GM18909 (cell line): Measurements from ENCODE around the gene HPDL.
A peak's percentile ranks its signal among the peaks of the same experiment; 100 is the strongest.

Experiments
- ATAC-seq: cut with Tn5 transposase; IDR thresholded peaks from one replicate; pipeline ENCODE4 v1.9.1; 2021; ENCODE audit warnings: mild to moderate bottlenecking; ENCODE audit not compliant: unreplicated experiment, poor library complexity

The HPDL gene

GRCh38 chr1:45321444-45321843 lies 5.3 kb upstream of the HPDL start:
- ATAC-seq, result no peak

DNA sequence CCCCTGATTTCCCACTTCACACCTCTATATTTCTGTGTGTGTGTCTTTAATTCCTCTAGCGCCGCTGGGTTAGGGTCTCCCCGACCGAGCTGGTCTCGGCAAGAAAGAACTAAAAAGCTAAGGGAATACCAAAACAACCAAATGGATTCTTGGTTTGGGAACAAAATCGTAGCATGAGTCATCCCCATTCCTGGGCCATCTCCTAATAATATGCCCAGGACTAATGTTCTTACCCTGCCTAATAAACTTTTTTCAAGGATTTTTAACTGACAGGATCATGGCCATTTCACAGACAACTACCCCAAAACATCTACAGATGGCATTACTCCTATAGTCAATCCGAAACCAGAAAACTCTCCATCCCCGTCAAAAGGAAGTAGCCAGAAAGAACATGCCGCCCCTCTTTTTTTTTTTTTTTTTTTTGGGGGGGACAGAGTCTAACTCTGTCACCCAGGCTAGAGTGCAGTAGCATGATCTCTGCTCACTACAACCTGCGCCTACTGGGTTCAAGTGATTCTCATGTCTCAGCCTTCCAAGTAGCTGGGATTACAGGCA lies 4.1 kb upstream of the HPDL start:
- ATAC-seq, result no peak

DNA sequence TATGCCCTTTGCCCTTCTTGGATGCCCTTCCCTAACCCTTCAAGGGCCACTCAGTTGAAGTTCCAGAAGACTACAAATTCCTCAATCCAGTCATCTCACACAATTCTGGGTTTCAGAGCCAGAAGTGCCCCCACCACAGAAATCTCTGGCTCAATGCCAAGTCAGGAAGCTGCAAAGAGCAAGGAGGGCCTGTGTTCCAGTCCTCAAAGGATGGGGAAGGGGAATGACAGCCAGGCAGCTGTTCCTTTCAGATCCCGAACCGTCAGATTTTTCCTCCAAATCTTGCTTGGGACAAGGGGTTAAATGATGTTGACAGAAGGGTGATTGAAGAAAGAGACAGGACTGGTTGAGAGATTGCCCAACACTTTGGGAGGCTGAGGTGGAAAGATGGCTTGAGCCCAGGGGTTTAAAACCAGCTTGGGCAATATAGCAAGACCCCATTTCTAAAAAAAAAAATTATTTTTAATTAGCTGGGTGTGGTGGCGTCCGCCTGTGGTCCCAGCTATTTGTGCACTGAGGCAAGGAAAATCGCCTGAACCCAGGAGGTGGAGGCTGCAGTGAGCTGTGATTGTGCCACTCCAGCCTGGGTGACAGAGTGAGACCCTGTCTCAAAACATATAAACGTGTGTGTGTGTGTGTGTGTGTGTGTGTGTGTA lies 716 bp upstream of the HPDL start:
- no peak for ATAC-seq

DNA sequence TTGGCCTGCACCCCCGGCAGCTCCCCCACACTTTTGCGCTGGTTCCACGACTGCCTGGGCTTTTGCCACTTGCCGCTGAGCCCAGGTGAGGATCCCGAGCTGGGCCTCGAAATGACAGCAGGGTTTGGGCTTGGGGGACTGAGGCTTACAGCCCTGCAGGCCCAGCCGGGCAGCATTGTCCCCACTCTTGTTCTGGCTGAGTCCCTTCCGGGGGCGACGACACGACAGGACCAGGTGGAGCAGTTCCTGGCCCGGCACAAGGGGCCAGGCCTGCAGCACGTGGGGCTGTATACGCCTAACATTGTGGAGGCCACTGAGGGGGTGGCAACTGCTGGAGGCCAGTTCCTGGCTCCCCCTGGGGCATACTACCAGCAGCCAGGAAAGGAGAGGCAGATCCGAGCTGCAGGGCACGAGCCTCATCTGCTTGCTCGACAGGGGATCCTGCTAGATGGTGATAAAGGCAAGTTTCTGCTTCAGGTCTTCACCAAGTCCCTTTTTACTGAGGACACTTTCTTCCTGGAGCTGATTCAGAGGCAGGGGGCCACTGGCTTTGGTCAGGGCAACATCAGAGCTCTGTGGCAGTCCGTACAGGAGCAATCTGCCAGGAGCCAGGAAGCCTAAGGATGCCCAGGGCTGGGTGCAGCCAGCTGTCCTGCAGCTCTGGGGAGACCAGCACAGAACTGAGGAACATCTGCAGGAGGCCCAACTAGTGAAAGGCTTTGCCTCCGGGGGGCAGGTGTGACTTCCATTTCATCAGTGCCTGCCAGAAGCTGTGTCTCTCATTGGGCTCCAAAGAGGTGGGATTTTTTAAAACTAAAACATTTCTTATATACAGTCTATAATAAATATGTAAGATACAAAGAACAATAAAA lies 1.2 kb downstream of the HPDL start:
- ATAC-seq, result peak; percentile 13

- no peak for ATAC-seq
Measured at GRCh38 chr1:45328680-45329079, 2.0 kb downstream of the HPDL start.

DNA sequence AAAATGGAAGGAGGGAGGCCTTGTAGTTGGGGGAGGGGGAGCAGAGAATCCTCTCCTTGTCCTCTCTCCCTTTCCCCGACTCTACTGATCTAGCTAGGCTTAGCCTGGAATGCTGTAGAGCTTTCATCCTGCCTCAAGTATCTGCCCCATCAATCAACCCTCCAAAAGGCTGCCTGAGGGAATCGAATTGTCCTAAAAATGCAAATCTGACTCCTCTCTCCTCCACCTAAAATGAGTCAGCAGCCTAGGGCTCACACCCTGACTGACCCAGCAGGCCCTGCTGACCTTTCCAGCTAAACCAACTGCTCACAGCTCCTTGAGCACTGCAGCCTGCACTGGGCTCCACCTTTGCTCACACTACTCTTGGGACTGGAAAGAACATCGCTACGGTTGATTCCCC lies 2.8 kb downstream of the HPDL start:
- ATAC-seq, result no peak

DNA sequence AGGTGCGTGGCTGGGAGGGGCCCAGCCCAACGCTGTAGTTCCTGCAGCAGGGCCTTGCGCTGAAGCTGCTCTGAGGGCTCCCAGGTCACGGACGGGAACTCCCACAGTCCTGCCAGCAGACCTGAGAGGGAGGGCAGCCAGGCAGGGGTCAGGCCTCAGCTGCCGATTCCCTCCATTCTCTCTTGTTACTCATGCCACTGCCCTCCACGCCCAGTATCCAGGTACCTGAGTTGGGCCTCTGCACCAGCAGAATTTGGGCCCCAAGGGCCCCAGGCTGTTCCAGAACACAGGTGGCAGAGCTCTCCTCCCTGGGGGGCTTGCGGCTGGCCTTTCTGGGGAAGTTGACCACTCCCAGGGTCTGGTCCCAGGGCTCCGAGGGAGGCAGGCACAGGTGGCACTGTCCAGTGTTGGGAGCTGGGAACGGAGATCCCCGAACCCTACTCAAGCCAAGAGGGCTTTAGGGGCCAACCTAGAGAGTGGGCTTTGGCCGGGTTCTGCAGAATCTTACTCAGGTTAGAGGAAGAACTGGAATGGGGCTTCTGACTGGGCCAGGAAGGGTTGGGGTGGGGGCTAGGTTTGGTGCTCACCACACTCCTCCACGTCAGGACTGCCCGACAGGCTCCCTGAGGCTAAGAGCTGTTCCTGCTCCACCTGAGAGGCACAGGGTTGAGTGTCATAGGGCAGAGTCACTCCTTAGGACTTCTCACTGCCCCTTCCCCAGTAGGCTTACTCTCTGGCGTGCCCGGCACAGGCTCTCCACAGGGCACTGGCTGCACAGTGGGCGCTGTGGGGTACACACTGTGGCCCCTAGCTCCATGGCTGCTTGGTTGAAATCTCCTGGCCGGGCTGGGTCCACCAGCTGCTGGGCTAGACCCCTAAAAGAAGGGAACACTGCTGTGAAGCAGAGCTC lies 5.0 kb downstream of the HPDL start:
- no peak for ATAC-seq

DNA sequence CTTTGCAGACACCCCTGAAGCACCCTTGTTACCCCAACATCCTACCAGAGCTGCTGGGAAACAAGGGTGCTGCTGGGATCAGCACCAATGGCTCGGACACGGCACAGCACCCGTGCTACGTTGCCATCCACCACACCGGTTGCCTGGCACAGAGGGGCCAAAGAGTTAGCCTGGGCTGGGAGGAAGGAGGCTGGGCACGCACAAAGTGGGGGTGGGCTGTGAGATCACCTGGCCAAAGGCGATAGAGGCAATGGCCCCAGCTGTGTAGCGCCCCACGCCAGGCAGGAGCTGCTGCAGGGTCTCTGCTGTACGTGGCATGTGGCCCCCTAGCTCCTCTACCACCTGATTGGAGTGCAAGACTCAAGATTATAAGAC lies 5.6 kb downstream of the HPDL start:
- ATAC-seq, result no peak

GRCh38 chr1:45334308-45335245 lies 7.9 kb downstream of the HPDL start:
- no peak for ATAC-seq

GRCh38 chr1:45335855-45336324 lies 9.2 kb downstream of the HPDL start:
- ATAC-seq, result no peak

DNA sequence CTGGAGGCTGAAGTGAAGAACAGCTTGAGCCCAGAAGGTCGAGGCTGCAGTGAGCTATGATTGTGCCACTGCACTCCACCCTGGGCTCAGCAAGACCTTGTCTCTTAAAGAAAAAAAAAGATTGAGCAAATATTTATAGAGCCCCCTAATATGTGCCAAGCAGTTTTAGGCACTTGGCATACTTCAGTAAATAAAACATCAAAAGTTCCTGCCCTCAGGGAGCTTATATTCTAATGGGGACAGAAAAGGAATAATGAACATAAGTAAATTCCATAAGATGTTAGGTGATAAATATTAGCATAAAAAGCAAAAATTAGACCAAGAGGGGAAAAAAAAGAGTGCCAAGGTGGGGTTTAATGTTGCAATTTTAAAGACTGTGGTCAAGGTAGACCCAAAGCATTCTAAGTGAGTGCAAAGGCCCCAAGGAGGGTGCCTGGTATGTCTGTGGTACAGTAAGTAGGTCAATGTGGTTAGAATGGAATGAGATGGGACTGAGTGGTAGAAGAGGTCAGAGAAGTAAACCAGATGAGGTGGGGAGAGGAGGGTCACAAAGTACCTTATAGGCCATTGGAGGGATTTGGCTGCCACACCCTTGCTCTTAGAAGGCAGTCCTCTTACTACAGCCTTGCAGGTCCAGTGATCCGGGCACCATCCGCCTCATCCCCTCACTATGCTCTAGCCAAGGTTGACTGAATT lies 11.1 kb downstream of the HPDL start:
- no peak for ATAC-seq

DNA sequence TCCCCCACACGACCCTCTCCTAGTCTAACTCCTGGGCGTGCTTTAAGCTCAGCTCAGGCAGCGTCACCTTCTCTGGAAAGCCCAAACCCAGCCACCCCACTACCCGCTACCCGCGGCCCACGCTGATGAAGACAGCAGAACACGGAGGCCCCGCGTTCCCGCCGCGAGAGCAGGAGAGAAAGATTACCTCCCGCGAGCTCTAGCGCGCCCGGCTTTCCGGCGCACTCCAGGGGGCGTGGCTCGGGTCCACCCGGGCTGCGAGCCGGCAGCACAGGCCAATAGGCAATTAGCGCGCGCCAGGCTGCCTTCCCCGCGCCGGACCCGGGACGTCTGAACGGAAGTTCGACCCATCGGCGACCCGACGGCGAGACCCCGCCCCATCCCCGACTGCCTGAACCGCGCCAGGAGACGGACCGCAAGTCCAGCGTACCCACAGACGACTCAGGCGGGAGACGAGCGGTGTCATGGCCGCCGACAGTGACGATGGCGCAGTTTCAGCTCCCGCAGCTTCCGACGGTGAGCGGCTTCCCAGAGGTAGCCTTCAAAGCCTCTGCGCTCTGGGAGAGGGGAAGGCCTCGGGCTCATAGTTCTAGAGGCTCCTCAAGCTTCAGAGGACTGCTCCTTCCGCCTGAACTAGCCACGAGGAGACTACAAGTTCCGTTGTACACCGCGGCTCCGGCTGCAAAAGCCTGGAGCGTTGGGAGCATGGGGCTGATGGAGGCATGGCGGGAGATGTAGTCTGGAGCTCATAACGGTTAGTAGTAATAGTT lies 13.3 kb downstream of the HPDL start, which contains the start of the genes MUTYH and TOE1:
Gene MUTYH (minus strand): TSS at position 652 of the 770 bp plus-strand sequence. CDS start 5,935 bp downstream, outside the sequence.
Gene TOE1 (plus strand): TSS at position 382 of the 770 bp plus-strand sequence. CDS start 83 bp downstream, at position 465.
- ATAC-seq, result peak; percentile 86

- no peak for ATAC-seq
Measured at GRCh38 chr1:45340816-45341466, 14.2 kb downstream of the HPDL start.

GRCh38 chr1:45344499-45344898 lies 17.8 kb downstream of the HPDL start:
- ATAC-seq, result no peak

DNA sequence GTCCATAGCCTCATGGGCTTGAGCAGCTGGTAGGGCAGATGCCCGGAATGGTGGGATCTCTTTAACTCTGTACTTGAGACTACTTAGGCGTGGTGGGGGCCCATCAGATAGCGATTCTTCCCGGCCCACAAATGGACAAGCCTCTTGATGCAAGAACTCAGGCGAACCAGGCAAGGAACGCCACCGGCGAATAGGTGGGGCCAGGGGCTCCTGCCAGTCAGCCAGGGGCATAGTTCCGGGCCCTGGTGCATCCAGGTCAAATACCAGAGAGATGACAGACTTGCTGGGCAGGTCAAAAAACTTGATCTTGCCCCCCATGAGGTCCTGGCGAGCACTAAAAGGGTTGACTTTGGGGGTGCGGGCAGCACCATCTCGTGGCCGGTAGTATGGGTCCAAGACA lies 18.3 kb downstream of the HPDL start:
- ATAC-seq, result no peak

DNA sequence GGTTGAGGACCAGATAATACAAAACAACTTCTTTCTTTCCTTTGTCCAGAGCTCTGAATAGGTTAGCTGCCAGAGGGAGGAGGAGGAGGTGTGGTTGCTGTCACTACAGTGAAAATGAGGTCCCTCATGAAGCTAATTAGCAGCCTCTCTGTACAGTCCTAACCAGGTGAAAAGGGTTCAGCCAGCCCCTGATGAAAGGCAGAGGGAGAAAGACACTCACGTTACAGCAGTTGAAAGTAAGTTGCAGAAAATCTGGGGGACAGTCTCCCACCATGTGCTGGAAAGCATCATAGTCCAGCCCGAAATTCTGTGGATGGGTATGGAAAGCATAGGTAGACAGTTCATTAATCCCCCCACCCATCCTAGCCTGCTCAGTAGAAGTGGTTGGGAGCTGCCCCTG lies 19.8 kb downstream of the HPDL start:
- ATAC-seq, result no peak

DNA sequence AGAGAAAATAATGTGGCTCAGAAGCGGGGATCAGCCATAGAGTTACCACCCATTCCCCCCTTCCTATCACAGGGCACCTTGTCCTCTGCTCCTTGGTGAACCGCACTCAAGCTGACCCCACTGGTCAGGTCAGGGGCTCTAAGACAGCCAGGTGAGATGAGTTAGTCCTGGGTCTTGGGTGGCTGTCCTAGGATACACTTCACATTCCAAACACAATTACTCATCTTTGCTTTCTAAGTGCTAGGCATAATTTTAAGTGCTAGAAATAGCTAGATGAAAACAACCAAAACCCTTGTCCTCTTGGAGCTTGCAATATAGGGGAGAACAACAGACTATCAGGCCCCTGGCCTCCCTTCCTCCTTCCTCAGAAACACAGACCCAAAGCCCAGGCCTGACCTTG lies 21.3 kb downstream of the HPDL start:
- no peak for ATAC-seq
